GM10266 (cell line): Measurements from ENCODE around the gene ANP32E.
"Not testable (repeated sequence)": the region's sequence is repeated elsewhere in the genome, so short reads cannot be mapped to it uniquely, and the experiment has no call there.

Experiments
- DNase-seq: peaks from one replicate; pipeline ENCODE4 v3.0.0; 2012; ENCODE audit errors: extremely low spot score
- TF ChIP-seq, protein P1 (sequence below): IDR thresholded peaks from 2 replicates; pipeline ENCODE4 v1.5.1; 2012; ENCODE audit warnings: mild to moderate bottlenecking, low read depth; ENCODE audit not compliant: control insufficient read depth, insufficient read depth; ENCODE audit errors: missing control alignments

Gene ANP32E

DNA sequence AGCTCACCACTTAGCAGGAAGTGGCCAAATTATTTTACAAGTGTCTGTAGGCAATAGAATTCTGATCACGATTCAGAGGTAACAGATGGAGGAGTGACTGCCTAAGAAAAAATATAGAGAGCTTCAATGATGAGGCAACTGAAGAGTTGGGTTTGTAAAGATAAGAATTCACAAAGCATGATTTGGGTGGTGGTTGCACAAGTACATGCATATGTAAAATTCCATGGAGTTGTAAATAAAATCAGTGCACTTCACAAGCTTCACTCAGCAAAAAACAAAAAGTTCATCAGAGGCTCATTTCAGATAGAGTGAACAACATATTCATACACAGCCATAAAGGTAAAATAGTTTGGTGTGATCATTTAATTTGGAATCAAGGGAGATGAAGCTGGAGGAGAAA lies 10.9 kb downstream of the ANP32E start:
- DNase-seq = no peak
- TF ChIP-seq, protein P1, sequence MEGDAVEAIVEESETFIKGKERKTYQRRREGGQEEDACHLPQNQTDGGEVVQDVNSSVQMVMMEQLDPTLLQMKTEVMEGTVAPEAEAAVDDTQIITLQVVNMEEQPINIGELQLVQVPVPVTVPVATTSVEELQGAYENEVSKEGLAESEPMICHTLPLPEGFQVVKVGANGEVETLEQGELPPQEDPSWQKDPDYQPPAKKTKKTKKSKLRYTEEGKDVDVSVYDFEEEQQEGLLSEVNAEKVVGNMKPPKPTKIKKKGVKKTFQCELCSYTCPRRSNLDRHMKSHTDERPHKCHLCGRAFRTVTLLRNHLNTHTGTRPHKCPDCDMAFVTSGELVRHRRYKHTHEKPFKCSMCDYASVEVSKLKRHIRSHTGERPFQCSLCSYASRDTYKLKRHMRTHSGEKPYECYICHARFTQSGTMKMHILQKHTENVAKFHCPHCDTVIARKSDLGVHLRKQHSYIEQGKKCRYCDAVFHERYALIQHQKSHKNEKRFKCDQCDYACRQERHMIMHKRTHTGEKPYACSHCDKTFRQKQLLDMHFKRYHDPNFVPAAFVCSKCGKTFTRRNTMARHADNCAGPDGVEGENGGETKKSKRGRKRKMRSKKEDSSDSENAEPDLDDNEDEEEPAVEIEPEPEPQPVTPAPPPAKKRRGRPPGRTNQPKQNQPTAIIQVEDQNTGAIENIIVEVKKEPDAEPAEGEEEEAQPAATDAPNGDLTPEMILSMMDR = no peak

GRCh38 chr1:150221552-150221951 lies 14.4 kb downstream of the ANP32E start:
- TF ChIP-seq, protein P1 = peak; percentile 29
- no peak for DNase-seq

- not testable (repeated sequence) for DNase-seq
These were observed 20.1 kb downstream of the ANP32E start for GRCh38 chr1:150215855-150216254.

GRCh38 chr1:150214099-150214756 lies 21.7 kb downstream of the ANP32E start:
- DNase-seq = not testable (repeated sequence)

GRCh38 chr1:150213170-150214098 lies 22.5 kb downstream of the ANP32E start:
- TF ChIP-seq, protein P1 = peak; percentile 39
- peak; percentile 90 for DNase-seq

DNA sequence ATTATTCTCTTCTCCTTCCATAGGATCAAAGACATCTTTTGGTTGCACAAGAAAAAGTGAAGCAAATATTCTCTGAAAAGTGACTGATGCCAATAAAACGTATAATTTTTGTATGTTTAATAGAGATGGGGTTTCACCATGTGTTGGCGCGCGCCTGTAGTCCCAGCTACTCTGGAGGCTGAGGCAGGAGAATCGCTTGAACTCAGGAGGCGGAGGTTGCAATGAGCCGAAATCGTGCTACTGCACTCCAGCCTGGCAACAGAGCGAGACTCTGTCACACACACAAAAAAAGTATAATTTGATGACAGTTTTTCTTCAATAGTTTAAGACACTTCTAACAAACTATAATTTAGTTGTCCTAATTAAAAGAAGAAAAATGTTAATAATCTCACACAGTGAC lies 23.8 kb downstream of the ANP32E start:
- TF ChIP-seq, protein P1 = no peak
- DNase-seq = no peak

DNA sequence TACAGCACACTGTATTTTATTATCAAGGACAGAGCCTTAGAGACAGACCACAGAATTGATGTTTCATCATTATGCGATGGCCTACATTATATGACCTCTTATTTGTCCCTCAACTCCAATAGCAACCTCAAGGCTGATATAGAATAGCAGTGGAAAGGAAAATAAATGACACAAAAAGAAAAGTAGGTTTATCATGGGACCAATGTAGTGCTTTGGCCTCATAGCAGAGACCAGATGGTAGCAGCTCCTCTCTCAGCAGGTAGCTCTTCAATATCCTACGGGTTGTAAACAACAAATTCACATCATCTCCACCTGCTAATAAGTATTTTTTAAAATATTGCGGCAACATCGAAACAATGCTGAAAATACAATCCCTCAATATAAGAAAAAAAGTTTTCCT lies 25.2 kb downstream of the ANP32E start:
- TF ChIP-seq, protein P1 = no peak
- no peak for DNase-seq

- DNase-seq = no peak
- TF ChIP-seq, protein P1 = no peak
These were observed 25.8 kb downstream of the ANP32E start for GRCh38 chr1:150210091-150210490.

DNA sequence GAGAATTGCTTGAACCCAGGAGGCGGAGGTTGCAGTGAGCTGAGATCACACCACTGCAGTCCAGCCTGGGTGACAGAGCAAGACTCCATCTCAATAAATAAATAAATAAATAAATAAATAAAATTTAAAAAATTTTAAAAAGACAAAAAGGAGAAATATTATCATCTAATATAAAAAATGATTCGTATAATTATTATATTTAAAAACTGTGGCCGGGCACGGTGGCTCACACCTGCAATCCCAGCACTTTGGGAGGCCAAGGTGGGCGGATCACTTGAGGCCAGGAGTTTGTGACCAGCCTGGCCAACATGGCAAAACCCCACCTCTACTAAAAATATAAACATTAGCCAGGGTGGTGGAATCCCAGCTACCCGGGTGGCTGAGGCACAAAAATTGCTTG lies 27.5 kb downstream of the ANP32E start:
- DNase-seq = not testable (repeated sequence)
